Activated CD8-positive, alpha-beta T cell treated with anti-CD3 and anti-CD28 coated beads, Interleukin-2, amount 10 ng/mL, durations not matched to agents 7 days and 5 days (primary cell): Measurements from ENCODE around the gene NR2C1. TPM values are rescaled to one million over a fixed set of nuclear protein-coding genes. Genes with fewer than 3 reads are reported as not detected.
"Not testable (repeated sequence)": the region's sequence is repeated elsewhere in the genome, so short reads cannot be mapped to it uniquely, and the experiment has no call there.

Source experiments
- ATAC-seq: fragments of 150-1000 bp; cut with Tn5 transposase; one replicate; pipeline ENCODE4 v1.10.0; 2021; ENCODE audit warnings: moderate library complexity
- CTCF ChIA-PET: fragments of 350-600 bp; sonication (Branson Sonifier 250); formaldehyde crosslinking; loops from one replicate; lab custom pipeline; 2021; ENCODE audit warnings: antibody characterized with exemption; lab: Charles Lee
- POLR2A ChIA-PET: fragments of 350-600 bp; sonication (Branson Sonifier 250); formaldehyde crosslinking; loops from one replicate; lab custom pipeline; 2021; ENCODE audit warnings: antibody characterized with exemption; lab: Charles Lee
- DNase-seq: peaks from one replicate; pipeline ENCODE4 v3.0.0-alpha.2; 2020
- H3K27ac Mint-ChIP-seq: one replicate; pipeline ENCODE4 v1.8.0; 2021; ENCODE audit warnings: mild to moderate bottlenecking, mixed read lengths
- H3K27me3 Mint-ChIP-seq: one replicate; pipeline ENCODE4 v1.8.0; 2021; ENCODE audit warnings: low read depth, mixed read lengths
- H3K36me3 Mint-ChIP-seq: one replicate; pipeline ENCODE4 v1.8.0; 2021; ENCODE audit warnings: low read depth, mixed read lengths
- H3K4me1 Mint-ChIP-seq: one replicate; pipeline ENCODE4 v1.8.0; 2021; ENCODE audit warnings: low read depth, mixed read lengths
- H3K4me3 Mint-ChIP-seq: one replicate; pipeline ENCODE4 v1.8.0; 2021; ENCODE audit warnings: mild to moderate bottlenecking, mixed read lengths
- H3K9me3 Mint-ChIP-seq: one replicate; pipeline ENCODE4 v1.8.0; 2022; ENCODE audit warnings: mixed read lengths; ENCODE audit not compliant: insufficient read depth
- total RNA-seq, 2 experiments: library from RNA; stranded (reverse); gene quantifications; one replicate each; pipeline ENCODE4 v1.2.3, GENCODE V29; 2021

Gene NR2C1
- total RNA-seq, 2 experiments from 2014 or later = 30.5 to 32.8 TPM

DNA sequence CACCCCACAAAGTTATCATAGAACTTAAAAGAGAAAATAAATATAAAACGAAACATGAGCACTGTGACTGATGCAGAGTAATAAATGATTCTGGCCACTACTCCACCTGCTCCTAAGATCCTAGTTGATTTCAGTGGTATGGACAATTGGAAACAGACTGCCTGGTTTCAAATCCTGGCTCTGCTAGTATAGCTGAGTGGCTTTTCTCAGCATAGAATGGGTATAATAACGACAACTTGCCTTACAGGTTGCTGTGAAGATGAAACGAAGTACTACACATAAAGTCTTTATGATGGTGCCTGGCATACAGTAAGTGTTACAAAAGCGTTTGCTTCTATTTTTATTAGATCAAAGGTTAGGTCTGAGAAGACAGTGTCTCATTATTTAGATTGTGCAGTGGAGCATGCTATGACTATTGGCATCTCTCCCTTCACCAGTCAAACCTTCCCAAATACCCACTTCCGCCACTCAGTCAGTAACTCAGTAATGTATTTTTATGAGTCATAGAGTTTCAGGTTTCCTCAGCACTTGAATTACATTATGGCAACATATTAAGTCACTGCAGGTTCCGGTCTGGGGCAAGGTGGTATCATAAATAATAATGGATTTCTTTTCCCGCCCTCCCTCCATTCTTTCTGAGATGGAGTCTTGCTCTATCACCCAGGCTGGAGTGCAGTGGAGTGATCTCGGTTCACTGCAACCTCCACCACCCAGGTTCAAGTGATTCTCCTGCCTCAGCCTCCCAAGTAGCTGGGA, 29.7 kb upstream of the NR2C1 start:
- Mint-ChIP-seq H3K4me3 (no peak overlapping the region), H3K36me3 (no peaks in the 10 kb centered on the region), H3K27ac (no peak overlapping the region), H3K27me3 (peaks cover 1% of the 10 kb centered on the region), H3K9me3 (no peaks in the 10 kb centered on the region), H3K4me1 (peaks cover 6% of the 10 kb centered on the region)
- DNase-seq (peak; percentile 40), ATAC-seq (peak; percentile 90)
- ChIA-PET POLR2A (no interaction called here), CTCF (interaction anchor here (0.7 kb wide), 1 partner anchor 30 kb away, joined by 3 read pairs; the partner anchor contains the start of gene NR2C1)

DNA sequence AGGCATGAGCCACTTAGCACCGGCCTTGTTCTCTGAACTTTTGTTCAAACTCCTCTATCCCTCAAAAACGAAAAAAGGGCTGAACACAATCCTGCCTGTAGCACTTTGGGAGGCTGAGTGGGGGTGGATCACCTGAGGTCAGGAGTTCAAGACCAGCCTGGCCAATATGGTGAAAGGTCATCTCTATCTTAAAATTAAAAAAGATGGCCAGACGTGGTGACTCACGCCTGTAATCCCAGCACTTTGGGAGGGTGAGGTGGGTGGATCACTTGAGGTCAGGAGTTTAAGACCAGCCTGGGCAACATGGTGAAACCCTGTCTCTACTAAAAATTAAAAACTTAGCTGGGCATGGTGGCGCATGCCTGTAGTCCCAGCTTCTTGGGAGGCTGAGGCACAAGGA, 28.5 kb upstream of the NR2C1 start:
- POLR2A ChIA-PET, DNase-seq, H3K9me3 Mint-ChIP-seq, H3K27me3 Mint-ChIP-seq, ATAC-seq, H3K36me3 Mint-ChIP-seq, H3K4me1 Mint-ChIP-seq, H3K27ac Mint-ChIP-seq, H3K4me3 Mint-ChIP-seq, CTCF ChIA-PET: not testable (repeated sequence)

DNA sequence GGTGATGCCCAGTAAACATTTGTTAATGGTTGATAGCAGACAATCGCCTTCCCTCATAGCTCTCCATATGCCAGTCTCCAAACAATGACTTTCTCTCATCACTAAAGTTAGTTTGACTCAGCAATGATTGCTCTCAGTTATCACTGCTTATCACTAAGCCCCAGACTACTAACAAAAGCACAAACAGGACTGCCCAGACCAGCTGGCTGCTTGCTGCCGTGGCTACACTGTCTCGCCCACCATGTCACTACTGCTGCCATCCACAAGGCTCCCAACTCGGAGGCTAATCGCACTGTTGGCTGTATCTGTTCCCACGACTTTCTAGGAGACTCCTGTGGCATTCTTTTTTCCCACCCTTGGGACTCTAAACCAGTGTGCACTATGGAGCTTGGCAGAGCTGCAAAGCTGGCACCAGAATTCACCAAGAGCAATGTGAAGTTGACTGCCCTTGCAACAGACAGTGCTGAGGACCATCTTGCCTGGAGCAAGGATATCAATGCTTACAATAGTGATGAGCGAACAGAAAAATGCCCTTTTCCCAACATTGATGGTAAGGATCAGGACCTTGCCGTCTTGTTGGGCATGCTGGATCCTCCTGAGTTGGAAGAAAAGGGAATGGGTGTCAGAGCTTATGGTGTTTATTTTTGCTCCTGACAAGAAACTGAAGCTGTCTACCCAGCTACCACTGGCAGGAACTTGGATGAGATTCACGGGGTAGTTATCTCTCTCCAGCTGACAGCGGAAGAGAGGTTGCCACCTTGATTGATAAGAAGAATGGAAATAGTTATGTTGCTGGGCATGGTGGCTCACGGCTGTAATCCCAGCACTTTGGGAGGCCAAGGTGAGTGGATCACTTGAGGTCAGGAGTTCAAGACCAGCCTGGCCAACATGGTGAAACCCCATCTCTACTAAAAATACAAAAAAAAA, 27.1 kb upstream of the NR2C1 start:
- H3K27ac Mint-ChIP-seq = no peak overlapping the region
- peaks cover 6% of the 10 kb centered on the region for H3K4me1 Mint-ChIP-seq
- no peak for ATAC-seq
- H3K9me3 Mint-ChIP-seq = no peaks in the 10 kb centered on the region
- ChIA-PET CTCF (interaction anchor here (1.1 kb wide), 1 partner anchor 27 kb away, joined by 4 read pairs; the partner anchor contains the start of gene NR2C1), POLR2A (no interaction called here)
- DNase-seq = no peak
- H3K4me3 Mint-ChIP-seq = no peak overlapping the region
- H3K36me3 Mint-ChIP-seq = no peaks in the 10 kb centered on the region
- H3K27me3 Mint-ChIP-seq = peaks cover 5% of the 10 kb centered on the region

DNA sequence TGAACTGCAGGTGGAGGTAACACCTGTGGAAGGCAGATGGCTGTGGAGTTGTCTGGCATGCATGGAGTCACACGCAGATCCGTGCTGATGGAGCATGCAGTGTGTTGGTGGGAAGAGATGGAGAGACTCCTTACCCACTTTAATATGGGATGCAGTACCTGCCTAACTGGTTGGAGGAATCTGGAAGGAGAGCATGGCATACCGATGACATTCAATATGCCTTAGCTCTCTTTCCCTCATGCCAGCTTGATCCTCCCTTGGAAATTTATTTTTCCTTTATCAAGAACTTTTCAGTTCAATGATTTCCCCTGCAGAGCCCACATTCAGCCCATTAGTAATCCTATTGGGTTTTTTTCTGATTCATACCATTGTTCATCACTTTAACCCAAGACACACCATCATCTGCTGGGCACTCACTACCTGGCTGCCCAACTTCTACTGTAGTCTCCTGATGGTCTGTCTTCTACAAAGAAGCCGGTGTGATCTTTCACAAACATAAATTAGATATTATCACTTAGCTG, 25.9 kb upstream of the NR2C1 start:
- Mint-ChIP-seq H3K36me3 (no peaks in the 10 kb centered on the region), H3K4me1 (peaks cover 6% of the 10 kb centered on the region), H3K27me3 (peaks cover 9% of the 10 kb centered on the region), H3K9me3 (no peaks in the 10 kb centered on the region), H3K27ac (no peak overlapping the region), H3K4me3 (no peak overlapping the region)
- ChIA-PET CTCF (no interaction called here), POLR2A (no interaction called here)
- DNase-seq (no peak), ATAC-seq (no peak)

DNA sequence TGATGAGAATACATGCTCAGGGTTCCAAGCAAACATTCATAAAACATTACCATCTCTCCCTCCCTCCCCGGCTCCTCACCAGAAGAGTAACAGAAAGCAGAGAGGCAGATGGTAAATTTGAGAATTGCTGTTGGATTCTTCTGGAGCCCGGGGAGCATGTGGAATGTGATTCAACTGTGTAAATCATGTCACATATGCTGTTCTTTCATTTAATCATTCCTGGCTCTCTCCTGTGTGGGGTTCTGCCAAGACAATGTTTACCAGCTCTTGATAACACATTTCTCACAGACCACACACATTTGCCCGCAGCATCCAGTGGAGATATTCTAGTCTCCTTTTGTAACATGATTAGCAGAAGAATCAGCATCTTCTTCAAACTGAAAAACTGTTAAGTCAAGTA, 23.4 kb upstream of the NR2C1 start:
- ATAC-seq = no peak
- CTCF ChIA-PET = no interaction called here

DNA sequence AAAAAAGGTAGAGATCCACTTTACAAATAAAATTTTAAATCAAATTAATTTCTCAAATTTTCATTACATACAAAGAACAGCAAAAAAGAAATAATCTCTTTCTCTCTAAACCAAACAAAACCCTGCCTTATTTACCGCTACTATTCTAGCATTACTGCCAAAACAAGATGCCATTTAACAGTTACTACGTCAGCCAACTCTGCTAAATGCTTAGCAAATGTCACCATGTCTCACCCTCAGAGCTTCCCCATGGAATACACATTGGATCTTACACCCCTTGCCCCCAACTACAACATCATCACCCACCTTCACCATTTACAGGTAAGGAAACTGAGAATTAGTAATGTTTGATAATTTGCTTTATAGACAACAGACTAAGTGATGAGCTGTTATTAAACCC, 23.0 kb upstream of the NR2C1 start:
- ATAC-seq = no peak
- Mint-ChIP-seq H3K9me3 (no peaks in the 10 kb centered on the region), H3K27me3 (peaks cover 10% of the 10 kb centered on the region), H3K36me3 (no peaks in the 10 kb centered on the region), H3K4me3 (no peak overlapping the region), H3K4me1 (no peaks in the 10 kb centered on the region), H3K27ac (no peak overlapping the region)
- POLR2A ChIA-PET = no interaction called here
- no peak for DNase-seq
- CTCF ChIA-PET = no interaction called here

More for the DNA sequence above, 23.4 kb upstream of the NR2C1 start:
- Mint-ChIP-seq H3K36me3 (no peaks in the 10 kb centered on the region), H3K9me3 (no peaks in the 10 kb centered on the region), H3K4me3 (no peak overlapping the region), H3K27ac (no peak overlapping the region), H3K4me1 (no peaks in the 10 kb centered on the region), H3K27me3 (peaks cover 10% of the 10 kb centered on the region)
- POLR2A ChIA-PET = no interaction called here
- no peak for DNase-seq

DNA sequence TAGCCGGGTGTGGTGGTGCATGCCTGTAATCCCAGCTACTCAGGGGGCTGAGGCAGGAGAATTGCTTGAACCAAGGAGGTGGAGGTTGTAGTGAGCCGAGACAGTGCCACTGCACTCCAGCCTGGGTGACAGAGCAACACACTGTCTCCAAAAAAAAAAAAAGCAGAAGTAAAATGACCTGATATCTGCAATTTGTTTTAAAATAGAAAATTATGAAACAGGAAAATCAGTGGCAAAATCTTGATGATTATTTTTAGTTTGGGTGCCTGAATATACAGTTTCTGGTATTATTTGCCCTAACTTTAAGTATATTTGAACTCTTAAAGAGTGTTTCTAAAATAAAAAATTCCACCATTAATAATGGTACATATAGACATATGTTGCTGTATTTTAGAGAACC, 22.4 kb upstream of the NR2C1 start:
- H3K36me3 Mint-ChIP-seq, H3K27ac Mint-ChIP-seq, H3K27me3 Mint-ChIP-seq, CTCF ChIA-PET, POLR2A ChIA-PET, H3K9me3 Mint-ChIP-seq, ATAC-seq, H3K4me1 Mint-ChIP-seq, DNase-seq, H3K4me3 Mint-ChIP-seq: not testable (repeated sequence)

DNA sequence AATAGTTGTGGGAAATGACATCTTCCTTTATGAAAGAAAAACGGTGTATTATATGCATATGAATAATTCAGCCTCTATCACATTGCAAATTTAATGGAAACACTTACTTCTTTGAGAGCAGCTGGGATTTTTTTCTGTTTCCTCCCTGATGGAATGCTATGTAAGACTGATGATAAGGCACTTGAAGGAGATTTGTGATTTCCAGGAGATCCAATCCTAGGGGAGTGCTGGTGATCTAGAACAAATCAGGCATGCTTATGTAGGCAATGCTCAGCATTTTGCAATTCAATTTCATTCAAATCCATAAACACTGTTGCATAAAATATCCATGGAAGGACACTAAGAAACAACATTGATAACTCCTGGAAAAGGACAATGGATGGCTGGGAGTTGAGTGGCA, 16.0 kb upstream of the NR2C1 start:
- CTCF ChIA-PET = no interaction called here
- no peak overlapping the region for H3K27ac Mint-ChIP-seq
- ATAC-seq (no peak), DNase-seq (no peak)
- H3K4me1 Mint-ChIP-seq = no peaks in the 10 kb centered on the region
- H3K9me3 Mint-ChIP-seq = no peaks in the 10 kb centered on the region
- H3K4me3 Mint-ChIP-seq = no peak overlapping the region
- H3K36me3 Mint-ChIP-seq = no peaks in the 10 kb centered on the region
- H3K27me3 Mint-ChIP-seq = peaks cover 2% of the 10 kb centered on the region
- POLR2A ChIA-PET = no interaction called here

DNA sequence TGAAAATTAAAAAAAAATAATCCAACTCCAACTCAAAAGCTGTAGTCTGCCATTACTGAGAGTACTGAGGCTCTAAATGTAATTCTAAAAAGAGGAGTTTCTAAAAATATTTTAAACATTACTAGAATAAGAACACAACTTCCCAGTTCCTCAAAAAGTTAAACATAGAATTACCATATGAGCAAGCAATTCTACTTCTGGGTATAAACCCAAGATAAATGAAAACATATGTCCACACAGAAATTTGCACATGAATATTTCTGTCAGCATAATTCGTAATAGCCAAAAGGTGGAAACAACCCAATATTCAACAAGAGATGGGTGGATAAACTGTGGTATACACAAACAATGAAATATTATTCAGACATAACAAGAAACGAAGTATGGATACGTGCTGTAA, 15.0 kb upstream of the NR2C1 start:
- ATAC-seq = no peak
- H3K9me3 Mint-ChIP-seq = no peaks in the 10 kb centered on the region
- no peaks in the 10 kb centered on the region for H3K36me3 Mint-ChIP-seq
- peaks cover 5% of the 10 kb centered on the region for H3K27me3 Mint-ChIP-seq
- POLR2A ChIA-PET = no interaction called here
- H3K27ac Mint-ChIP-seq = no peak overlapping the region
- DNase-seq = no peak
- no peaks in the 10 kb centered on the region for H3K4me1 Mint-ChIP-seq
- H3K4me3 Mint-ChIP-seq = no peak overlapping the region
- CTCF ChIA-PET = no interaction called here

DNA sequence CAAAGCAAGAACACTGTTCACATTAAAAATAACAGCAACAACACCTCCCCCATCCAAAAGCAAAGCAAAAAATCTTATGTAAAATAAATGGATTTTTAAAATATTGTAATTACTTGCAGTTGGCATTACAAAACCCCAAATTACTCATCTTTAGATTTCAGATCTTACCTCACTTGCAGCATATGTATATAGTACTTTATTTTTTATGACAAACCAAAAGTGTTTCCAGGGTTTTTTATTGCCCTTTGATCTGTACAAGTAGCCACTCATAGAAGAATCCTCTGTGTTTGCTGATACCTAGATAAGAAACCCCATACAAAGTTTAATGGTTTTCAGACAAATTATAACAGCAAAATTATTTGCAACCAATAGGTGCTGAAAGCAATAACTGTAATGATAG, 12.2 kb upstream of the NR2C1 start:
- ATAC-seq = no peak
- Mint-ChIP-seq H3K9me3 (no peaks in the 10 kb centered on the region), H3K27me3 (peaks cover 5% of the 10 kb centered on the region), H3K4me3 (no peak overlapping the region), H3K27ac (no peak overlapping the region), H3K4me1 (no peaks in the 10 kb centered on the region), H3K36me3 (no peaks in the 10 kb centered on the region)
- ChIA-PET CTCF (interaction anchor here (2.4 kb wide), 1 partner anchor 12 kb away, joined by 14 read pairs; the partner anchor contains the start of gene NR2C1), POLR2A (no interaction called here)
- DNase-seq = no peak

DNA sequence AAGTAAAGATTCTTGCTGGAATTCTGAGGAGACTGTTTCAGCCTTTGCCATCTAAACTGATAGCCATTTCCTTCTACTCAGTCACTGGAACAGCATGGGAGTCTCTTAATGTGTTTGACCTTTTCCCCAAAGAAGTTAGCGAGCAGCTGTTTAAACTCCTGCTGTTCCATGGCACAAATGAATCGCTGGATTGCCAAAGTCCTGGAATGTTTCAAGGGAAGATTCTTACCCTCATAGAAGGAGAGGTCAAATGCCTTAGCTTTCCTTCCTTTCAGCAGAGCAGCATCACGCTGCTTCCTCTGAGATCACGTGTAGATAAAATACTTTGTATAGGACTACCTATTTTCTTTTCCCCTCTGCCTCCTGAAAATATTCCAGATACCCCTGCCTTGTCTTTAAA, 10.5 kb upstream of the NR2C1 start:
- no peaks in the 10 kb centered on the region for H3K9me3 Mint-ChIP-seq
- DNase-seq = no peak
- H3K4me1 Mint-ChIP-seq = no peaks in the 10 kb centered on the region
- ATAC-seq = no peak
- ChIA-PET CTCF (interaction anchor here (2.4 kb wide), 1 partner anchor 11 kb away, joined by 14 read pairs; the partner anchor contains the start of gene NR2C1), POLR2A (no interaction called here)
- H3K27ac Mint-ChIP-seq = no peak overlapping the region
- H3K4me3 Mint-ChIP-seq = no peak overlapping the region
- no peaks in the 10 kb centered on the region for H3K36me3 Mint-ChIP-seq
- peaks cover 5% of the 10 kb centered on the region for H3K27me3 Mint-ChIP-seq
